Body of pancreas (tissue), 4 donors: Measurements from ENCODE around the gene CDC25B.

ENCODE experiments used
- POLR2A ChIP-seq, 3 donors: fragments of 450-650 bp; IDR thresholded peaks; one replicate each; pipeline ENCODE4 v1.6.1; 2016; ENCODE audit warnings: antibody characterized with exemption in 3 of 3, mild to moderate bottlenecking in 2 of 3
- TF ChIP-seq, protein P1 (sequence below), 7 experiments: fragments of 450-650 bp in 4 of 7; fragments of 200-600 bp in 3 of 7; sonication (generic) in 3 of 7; IDR thresholded peaks; one replicate each; pipeline ENCODE4 v1.5.1; 2016 to 2019; ENCODE audit warnings: antibody characterized with exemption in 7 of 7

DNA sequence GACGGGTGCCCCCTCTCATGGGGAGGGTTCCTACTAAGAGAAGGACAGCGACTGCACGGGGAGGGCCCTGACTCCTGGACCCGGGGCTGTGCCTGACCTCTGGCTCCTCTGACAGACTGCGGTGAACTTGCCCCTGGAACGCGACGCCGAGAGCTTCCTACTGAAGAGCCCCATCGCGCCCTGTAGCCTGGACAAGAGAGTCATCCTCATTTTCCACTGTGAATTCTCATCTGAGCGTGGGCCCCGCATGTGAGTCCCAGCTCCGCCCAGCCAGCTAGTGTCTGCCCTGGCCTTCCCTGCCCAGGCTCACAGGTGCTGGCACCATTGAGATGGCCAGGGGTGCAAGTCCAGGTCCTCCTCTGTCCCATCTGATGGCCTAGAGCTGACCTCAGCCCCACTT lies 7.2 kb downstream of the CDC25B start:
- TF ChIP-seq, protein P1, sequence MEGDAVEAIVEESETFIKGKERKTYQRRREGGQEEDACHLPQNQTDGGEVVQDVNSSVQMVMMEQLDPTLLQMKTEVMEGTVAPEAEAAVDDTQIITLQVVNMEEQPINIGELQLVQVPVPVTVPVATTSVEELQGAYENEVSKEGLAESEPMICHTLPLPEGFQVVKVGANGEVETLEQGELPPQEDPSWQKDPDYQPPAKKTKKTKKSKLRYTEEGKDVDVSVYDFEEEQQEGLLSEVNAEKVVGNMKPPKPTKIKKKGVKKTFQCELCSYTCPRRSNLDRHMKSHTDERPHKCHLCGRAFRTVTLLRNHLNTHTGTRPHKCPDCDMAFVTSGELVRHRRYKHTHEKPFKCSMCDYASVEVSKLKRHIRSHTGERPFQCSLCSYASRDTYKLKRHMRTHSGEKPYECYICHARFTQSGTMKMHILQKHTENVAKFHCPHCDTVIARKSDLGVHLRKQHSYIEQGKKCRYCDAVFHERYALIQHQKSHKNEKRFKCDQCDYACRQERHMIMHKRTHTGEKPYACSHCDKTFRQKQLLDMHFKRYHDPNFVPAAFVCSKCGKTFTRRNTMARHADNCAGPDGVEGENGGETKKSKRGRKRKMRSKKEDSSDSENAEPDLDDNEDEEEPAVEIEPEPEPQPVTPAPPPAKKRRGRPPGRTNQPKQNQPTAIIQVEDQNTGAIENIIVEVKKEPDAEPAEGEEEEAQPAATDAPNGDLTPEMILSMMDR (IDR thresholded peaks at IDR 0.05), result no peak
- TF ChIP-seq POLR2A (IDR thresholded peaks at IDR 0.05), result no peak
